Activated CD4-positive, alpha-beta T cell treated with anti-CD3 and anti-CD28 coated beads, Interleukin-2, amount 50 U/mL, for 4 hours (primary cell): ENCODE data around the gene TOPORS.
"Not testable (repeated sequence)": the region's sequence is repeated elsewhere in the genome, so short reads cannot be mapped to it uniquely, and the experiment has no call there.

ENCODE experiments used
- DNase-seq, 2 experiments: peaks; one replicate each; pipeline ENCODE4 v3.0.0-alpha.2; 2020

Gene TOPORS

DNA sequence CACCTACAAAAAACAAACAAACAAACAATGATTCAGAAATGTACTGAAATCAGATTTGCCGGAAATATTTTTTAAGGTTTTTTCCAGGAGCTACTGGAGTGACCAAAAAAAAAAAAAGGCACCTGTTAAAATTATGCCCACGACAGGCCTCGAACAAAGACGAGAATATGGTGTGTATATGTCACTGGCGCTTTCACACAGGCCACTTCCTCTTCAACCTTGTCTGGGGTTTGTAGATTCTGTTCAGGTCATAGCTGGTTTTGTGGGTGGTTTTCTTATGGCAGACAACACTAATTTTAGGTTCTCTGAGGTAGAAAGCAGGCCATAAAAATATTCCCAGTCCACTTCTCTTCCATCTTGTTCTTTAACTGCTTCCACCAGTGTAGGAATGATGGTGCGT is 13.6 kb upstream of the TOPORS start:
- DNase-seq = no peak

DNA sequence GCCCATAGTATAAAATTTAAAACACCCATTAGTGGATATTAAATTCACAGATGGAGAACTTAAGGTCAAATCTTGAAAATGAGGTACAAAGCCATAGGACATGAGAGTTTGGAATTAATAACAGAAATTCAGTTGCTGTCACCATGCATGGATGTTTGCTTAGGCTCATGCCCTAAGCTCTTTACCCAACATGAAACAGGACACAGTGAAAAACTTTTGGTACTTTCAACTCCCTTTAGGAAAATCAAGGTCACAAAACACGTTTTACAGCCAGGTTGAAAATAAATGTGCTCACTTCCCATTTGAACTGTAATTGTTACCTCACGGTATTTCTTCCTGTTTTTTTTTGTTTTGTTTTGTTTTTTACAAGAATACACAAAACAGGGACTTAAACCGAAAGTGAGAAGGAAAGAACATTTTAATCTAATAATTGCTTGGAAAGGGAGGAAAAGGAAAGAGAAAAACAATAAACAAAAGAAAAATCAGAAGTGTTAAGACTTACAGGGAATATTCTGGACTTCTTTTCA is 6.1 kb upstream of the TOPORS start:
- DNase-seq = no peak

DNA sequence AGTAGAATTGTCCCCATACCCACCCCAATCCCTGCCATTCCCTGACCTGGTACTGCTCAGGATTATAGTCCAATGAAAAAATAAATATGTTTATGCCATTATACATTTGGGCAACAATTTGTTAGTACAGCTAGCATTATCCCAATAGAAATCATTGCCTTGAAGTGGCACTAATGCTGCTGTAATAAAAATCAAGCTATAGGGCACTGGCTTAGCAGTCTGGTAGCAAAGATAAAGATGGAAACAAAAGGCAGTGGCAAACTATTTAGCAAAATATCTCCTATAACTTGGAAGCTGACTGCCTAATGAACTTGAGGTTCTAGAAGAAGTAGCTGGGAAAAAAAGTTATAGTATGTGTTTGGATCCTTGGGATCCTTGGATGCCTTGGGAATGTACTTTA is 2.2 kb upstream of the TOPORS start:
- DNase-seq = no peak

DNA sequence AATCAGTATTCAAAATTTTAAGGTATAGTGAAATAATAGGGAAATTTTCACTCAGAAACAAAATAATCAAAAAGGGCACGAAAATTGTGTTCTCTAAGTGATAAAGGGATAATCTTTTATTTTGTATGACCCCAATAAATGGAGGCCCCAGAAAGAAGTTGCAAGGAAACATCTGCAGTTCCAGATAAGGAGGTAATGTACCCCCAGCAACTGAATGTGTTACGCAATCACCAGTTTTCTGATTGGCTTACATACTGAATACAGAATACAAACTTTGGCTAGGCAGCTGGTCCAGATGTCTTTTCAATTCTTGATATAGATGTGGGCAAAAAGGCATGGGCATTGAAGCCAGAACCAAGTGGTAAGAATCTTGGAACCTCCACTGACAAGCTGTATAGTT is 1.7 kb upstream of the TOPORS start:
- DNase-seq = no peak

DNA sequence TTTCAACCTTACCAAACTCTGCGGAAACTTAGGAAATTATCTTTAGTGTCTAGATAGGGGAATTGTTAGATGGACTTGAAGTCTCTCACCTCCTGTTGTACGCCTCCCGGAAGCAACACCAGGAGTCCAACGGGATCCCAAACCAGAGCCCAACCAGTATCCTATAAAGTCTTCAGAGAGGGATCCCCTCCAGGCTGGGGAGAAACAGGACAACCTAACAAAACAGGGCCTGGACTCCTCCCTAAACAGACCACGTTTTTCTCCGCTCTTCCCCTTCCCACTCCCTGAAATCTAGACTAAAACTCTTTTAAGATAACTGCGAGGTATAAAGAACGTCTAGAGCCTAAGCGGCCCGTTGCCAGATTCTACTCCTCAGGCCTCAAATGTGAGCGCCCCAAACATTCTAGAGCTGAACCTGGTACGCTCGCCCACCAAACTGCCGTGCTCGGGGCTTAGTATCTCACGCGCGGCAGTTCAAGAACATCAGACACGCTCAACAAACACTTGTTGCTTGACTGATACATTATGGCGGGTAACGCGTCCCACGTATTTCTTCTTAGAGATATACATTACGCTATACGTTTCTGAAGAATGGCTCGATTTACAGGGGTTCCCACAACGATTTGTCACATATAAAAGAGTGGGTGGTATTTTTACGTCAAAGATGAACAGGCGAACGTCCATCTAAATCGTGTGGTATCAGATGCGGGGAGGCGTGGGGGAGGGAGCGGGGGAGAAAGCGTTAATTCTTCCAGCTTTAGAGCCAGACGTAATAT is 922 bp downstream of the TOPORS start:
- DNase-seq = peak; percentile 38 to 44

DNA sequence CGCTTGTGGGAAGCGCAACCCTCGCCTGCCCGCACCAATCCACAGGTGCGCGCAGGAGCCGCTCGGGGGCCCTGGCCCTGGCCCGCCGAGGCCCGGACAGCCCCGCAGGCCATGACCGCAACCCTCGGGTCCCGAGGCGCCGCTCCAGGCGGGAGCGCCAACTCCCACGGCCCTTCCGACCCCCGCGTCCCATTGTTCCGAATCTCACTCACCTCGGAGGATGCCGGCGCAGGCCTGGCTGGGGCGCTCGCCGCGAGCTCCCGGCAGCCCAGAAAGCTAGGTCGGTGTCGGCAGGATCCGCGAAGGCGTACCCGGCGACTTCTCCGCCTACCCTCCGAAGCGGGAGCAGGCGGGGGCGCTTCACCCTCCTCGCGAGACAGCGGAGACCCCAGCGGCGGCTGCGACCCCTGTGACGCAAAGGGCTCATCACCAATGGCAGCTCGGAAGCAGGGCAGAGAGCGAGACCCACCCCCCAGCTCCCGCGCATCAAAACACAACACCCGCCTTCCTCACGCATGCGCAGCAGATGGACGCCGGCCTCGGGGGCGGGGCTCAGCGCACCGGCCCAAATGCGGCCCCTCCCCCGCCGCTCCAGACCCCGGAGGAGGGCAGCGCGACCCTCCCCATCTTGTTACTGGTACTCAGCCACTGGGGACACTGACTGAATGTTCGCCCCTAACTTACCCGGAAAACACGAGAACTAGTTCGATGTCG is 1.7 kb downstream of the TOPORS start:
- peak; percentile 93 to 94 for DNase-seq

DNA sequence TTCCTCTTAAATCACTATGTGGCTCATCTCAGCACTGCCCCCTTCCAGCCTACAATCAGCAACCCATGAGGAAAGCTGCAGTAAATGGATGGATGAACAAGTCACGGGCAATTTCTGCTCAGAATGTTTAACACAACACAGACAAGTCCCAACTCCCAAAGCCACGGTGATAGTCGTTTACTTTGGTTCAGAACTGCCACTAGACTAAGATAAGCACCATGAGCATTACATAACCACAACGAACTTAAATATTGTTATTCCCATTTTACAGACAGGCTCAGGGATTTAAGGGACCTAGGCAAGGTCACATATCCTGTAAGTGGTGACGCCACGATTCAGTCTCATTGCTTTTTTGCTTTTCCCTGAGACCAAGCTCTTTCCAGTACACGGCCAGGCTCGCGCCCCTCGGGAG is 2.2 kb downstream of the TOPORS start:
- DNase-seq = no peak

DNA sequence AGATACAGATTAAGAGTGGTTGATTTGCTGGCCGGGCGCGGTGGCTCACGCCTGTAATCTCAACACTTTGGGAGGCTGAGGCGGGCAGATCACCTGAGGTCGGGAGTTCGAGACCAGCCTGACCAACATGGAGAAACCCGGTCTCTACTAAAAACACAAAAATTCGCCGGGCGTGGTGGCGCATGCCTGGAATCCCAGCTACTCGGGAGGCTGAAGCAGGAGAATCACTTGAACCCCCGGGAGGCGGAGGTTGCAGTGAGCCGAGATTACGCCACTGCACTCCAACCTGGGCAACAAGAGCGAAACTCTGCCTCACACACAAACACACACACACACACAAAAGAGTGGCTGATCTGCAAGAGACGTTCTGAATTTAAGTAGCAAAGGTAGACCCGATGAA is 4.2 kb downstream of the TOPORS start:
- DNase-seq = not testable (repeated sequence)

DNA sequence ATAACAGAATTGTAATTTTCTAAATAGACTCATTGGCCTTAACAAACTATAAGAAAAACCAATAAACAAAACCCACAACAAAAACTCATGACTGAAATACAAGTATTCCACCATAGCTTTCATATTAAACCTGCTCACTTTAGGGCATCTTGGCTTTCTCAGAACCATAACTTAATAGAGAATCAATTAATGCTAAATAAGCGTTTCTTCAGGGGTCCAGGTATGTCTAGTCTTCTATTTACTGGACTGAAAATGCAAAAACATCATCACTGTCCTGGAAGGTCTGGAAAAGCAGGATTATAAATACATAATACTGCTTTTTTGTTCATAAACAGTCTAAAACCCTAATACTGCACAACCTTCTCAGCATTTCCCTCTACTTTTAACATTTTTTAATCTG is 6.5 kb downstream of the TOPORS start:
- no peak for DNase-seq

DNA sequence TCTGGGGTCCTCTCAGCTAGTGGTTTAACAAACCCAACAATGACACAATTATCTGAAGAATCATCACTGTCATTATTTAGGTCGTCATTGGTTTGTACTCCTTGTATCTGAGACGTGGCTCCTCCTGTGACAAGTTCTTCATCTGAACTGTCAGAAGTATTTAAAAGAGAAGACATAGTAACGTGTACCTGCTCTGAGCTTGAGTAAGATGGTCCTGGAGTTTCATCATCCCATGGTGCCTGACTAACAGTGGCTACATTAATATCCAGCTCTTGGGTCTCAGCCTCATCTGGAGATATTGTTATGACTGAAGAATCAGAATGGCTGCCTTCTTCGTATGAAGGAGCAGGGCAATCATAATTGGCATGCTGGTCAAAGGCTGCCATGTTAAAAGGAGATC is 9.3 kb downstream of the TOPORS start:
- DNase-seq = no peak

DNA sequence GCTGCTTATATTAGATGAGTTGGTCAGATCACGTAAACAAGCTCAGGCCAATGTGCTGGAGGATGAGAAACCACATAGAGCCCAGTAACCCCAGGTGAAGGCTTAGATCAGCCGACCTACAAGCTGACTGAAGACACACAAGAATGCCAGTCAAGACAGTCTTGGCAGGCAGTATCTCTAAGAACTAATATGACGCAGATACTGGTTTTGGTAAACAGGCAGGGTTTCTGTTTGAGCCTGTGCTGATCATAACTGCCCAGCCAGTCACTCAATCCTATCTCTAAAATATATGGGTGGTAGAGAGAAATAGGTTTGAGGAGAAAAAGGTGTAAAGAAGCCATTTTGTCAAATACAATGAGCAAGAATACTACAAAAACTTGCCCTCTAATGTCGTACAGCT is 18.6 kb downstream of the TOPORS start:
- no peak for DNase-seq

DNA sequence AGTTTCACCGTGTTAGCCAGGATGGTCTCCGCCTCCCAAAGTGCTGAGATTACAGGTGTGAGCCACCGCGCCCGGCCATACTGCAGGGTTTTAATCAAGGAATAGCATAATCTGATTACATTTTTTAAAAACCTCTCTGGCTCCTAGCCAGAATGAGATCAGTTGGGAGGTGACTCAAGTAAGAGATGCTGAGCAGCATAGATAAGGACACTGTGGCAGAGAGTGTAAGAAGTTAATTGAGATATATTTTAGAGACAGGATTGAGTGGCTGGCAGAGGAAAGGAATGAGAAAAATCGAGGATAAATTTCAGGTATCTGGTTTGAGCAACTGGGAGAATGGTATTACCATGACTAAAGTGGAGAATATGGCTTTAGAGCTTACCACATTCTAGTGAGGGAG is 19.1 kb downstream of the TOPORS start:
- no peak for DNase-seq

DNA sequence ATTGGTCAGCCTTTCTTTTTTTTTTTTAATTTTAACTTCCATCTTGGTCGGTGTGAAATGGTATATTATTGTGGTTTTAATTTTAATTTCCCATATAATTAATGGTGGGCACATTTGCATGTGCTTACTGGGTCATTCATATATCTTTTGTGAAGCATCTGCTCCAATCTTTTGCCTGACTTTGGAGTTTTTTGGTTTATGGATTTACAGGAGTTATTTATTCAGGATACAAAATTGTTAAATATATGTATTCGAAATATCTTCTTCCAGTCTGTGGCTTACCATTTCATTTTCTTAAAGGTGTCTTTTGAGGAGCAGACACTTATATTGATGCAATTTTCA is 25.7 kb downstream of the TOPORS start:
- no peak for DNase-seq

DNA sequence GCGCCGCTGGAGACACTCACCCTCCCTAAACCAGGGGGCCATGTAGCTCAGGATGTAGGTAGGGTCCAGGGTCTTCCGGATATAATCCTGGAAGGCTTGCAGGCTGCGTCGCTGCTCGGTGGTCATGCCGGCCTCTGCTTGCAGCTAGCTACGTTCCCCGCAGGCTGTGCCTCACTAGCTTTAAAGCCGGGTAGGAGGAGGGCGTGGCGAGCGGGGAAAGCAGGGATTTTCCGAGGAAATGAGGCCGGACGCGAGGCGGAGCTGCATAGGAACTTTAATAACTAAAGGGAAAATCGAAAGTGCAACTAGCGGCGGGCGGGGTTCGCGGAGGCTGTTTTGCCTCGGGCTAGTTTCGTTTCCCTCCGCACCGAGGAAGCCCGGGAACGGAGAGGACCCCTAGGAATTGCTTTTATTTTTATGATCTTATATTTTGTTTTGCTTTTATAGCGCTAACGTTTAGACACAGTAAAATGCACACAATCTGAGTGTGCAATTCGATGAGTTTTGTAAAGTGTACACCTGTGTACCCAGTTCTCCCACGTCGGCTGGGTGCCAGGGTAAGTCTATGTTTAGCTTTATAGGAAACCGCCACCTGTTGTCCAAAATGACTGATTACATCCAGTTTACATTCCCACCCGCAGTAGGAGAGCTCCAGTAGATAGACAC is 26.2 kb downstream of the TOPORS start, which contains the start of gene RIGI:
TSS of gene RIGI (minus strand) at position 156 of the 666 bp plus-strand sequence. CDS start at position 126, 30 bp downstream.
- DNase-seq = peak; percentile 80 to 81

DNA sequence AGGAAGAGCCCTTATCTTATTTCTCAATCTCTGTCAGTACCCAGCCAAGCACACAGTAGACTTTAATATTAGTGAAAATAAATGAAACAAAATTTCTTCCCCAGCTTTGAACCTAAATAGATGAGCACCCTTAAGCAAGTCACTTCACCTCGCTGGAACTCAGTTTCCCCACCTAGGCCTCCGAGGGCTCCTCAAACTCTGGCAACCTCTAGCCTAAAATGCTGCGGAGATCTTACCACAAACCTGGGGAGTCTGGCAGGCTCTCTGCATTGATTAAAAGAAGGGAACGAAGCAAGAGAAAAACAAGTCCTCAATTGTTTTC is 26.7 kb downstream of the TOPORS start:
- DNase-seq = no peak

DNA sequence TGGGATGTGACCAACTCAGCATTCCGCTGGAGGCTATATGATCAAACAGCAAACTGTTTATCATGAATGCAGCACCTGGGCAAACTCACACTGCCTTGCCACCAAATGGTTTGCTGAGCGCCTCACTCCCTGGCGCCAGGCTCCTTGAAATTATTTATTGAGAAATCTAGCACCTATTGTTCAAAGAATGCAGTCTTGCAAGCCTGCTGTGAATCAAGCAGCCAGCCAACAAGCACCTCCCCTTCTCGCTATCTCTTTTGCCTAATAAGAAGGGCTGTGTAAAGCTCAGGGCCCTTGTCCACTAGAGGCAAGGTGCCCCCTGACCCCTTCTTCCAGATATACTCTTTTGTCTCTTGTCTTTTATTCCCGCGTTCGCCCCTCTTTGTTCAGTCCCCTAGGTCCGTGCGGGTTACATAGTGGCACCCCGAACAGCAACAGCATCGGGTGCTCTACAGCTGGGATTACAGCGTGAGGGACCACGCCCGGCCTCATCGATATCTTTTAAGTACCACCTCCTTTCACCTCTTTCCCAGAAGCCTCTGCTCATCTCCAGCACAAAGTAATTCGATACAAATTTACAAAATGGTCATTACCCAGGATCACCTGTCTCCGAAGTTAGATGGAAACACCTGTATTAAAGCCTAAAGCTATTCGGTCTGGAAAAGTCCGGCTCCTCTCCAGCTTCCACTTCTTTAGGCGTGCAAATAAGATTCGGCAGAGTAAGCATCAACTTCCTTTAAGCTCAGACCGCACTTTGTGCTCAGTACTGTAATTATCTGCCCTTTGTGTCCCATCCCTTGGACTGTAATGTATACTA is 27.3 kb downstream of the TOPORS start:
- DNase-seq = no peak

DNA sequence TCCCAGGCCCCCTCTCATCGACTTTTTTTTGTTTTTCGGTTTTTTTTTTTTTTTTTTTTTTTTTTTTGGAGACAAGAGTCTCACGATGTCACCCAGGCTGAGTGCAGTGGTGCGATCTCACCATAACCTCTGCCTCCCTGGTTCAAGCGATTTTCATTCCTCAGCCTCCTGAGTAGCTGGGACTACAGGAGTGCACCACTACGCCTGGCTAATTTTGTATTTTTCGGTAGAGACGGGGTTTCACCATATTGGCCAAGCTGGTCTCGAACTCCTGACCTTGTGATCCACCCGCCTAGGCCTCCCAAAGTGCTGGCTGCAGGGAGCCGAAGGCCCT is 27.9 kb downstream of the TOPORS start:
- DNase-seq = not testable (repeated sequence)

DNA sequence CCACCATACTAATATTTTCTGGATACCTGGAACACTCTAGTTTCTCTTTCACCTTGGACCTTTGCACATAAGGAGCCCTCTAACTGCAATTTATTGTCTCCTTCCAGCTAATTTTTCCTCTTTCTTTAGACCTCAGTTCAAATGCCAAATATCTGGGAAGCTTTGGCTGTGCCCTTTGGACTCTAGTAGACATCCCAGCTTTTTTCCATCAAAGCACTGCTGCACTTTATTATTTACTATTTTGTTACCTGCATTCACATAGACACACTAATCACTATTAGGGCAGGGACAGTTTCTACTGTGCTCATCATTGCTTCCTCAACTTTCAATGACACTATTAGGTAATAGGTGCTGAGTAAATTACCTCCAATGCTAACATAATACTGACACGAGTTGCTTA is 28.5 kb downstream of the TOPORS start:
- DNase-seq = no peak

DNA sequence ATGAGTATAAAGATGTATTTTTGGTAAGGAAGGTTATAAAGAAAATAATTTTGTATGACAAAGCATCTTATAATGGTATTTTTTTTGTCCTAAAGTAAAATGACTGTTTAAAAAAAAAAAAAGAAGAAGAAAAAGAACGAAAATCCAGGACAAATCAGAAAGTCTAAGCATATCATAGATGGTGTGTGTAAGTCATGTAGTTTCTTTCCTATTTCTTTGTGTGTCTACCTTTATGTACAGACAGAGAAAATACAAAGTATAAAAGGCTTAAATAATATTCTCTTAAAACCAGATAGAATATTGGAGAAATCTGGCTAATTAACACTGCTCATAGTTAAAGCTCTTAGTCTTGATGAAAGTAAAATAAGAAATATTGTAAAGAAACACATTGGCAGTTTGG is 34.1 kb downstream of the TOPORS start:
- DNase-seq = no peak

DNA sequence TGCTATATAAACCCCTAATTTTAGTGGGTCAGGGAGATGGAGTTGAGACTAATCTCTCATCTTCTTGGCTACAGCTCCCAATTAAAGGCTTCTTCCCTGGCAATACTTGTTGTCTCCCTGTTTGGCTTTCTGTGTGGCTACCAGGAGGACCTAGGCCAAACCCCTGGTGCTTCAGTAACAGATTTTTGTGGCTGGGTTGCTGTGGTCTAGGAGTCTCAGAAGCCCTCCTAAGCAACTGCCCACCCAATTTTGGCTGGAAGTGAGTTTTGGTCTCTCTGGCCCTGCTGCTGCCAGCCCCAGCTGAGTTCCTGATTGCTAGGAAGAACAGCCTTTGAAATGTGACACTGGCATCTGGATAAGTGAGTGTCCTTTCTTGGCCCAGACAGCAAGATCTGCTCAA is 36.1 kb downstream of the TOPORS start:
- DNase-seq = no peak

DNA sequence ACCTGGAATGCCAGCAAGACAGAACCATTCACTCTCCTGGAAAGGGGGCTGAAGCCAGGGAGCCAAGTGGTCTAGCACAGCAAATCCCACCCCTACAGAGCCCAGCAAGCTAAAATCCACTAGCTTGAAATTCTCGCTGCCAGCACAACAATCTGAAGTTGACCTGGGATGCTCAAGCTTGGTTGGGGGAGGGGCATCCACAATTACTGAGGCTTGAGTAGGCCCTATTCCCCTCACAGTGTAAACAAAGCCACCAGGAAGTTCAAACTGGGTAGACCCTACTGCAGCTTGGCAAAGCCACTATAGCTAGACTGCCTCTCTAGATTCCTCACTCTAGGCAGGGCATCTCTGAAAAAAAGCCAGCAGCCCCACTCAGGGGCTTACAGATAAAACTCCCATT is 43.7 kb downstream of the TOPORS start:
- no peak for DNase-seq

DNA sequence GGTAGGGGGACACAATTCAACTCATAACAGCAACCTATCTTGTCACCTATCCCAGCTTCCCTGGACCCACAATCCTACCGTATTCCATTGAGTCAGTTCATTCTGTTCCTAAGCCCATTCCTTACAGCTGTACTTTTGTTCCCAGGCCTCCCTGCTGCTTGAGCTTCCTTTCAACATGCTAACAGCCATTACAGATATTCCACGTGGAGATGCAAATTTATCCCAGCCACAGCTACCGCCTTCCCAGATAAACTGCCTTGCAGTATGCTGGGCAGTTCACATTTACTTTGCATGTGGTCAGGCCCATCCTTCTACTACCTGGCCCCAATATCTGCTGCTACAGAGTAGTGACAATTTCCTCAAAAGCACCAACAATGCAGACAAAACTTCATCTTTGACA is 49.4 kb downstream of the TOPORS start:
- DNase-seq = no peak

DNA sequence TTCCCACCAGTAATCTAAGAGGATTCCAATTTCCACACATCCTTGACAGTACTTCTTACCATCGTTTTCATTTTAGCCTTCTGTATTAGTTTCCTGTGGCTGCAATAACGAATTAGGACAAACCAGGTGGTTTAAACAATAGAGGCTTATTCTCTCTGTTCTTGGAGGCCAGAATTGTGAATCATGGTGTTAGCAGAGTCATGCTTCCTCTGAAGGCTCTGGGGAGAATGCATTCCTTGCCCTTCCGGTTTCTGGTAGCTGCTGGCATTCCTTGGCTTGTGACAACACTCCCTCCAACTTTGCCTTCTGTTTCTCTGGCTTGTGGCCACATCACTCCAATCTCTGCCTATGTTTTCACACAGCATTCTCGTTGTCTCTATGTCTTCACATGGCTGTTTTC is 49.9 kb downstream of the TOPORS start:
- no peak for DNase-seq
